ENCODE measurements around the gene ID3.

The ID3 gene

DNA sequence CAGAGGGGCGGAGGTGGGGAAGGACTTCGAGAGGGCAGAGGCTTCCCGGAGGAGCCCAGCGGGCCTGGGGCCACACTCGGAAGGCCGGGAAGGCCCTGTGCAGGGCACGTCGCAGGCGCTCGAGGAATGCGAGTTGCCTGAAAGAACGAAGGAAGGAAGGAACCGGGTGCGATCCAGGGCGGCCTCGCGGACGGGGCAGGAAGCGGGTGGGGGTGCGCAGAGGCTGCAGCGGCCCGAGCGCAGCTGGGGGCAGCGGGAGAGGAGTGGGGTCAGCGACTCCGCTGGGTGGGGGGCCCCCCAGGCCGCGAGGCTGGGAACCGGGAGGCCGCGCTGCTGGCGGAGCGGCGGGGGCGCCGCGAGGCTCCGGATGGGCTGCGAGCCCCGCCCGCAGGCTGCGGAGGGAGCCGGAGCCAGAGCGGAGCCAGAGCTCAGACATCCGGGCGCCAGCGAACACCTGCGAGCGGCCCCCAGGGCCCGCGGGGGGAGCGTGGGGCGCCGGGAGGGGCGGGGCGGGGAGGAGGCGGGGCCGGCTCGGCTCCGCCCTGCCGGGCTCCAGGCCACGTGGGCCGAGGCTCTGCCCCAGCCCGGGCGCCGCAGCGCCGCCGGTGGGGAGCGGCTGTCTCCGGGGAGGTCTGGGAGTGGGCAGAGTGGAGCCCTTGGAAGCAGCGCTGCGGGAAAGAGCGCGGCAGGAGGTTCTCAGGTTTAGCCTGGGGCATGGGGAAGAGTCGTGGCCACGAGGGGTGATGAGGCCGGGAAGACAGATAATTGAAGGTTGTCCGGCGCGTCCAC, 4.6 kb downstream of the ID3 start (continued):
- TF ChIP-seq ZNF19 (tag by site-specific recombination; IDR thresholded peaks at IDR 0.05; ENCODE audit: low read depth) (no peak), ZNF600 (tag by site-specific recombination; IDR thresholded peaks at IDR 0.05) (peak; percentile 70), ZBTB20 (tag by site-specific recombination; IDR thresholded peaks at IDR 0.05) (no peak; the same call in 1 of the 2 replicates), PRDM10 (tag by site-specific recombination; IDR thresholded peaks at IDR 0.05) (peak; percentile 68), ZNF302 (tag by site-specific recombination; IDR thresholded peaks at IDR 0.05; ENCODE audit: low read depth) (no peak), ZNF140 (tag by site-specific recombination; IDR thresholded peaks at IDR 0.05) (no peak), ZNF654 (tag by site-specific recombination; IDR thresholded peaks at IDR 0.05; ENCODE audit: low read depth) (no peak), ZFP41 (tag by site-specific recombination; IDR thresholded peaks at IDR 0.05; ENCODE audit: borderline replicate concordance) (no peak), ZBTB17 (tag by site-specific recombination; IDR thresholded peaks at IDR 0.05) (no peak), ZNF26 (tag by site-specific recombination; IDR thresholded peaks at IDR 0.05) (no peak), ZNF174 (tag by site-specific recombination; IDR thresholded peaks at IDR 0.05) (no peak), ZNF768 (tag by site-specific recombination; IDR thresholded peaks at IDR 0.05) (no peak), ZNF513 (tag by site-specific recombination; IDR thresholded peaks at IDR 0.05) (no peak), ZEB2 (tag by site-specific recombination; IDR thresholded peaks at IDR 0.05) (peak; percentile 59; the same call in 1 of the 2 replicates), ZNF350 (tag by site-specific recombination; IDR thresholded peaks at IDR 0.05) (no peak), ZBTB49 (tag by site-specific recombination; IDR thresholded peaks at IDR 0.05; ENCODE audit: low read depth) (no peak), REPIN1 (tag by site-specific recombination; IDR thresholded peaks at IDR 0.05; ENCODE audit: low read depth) (no peak), ZNF544 (tag by site-specific recombination; IDR thresholded peaks at IDR 0.05) (no peak), ZNF777 (tag by site-specific recombination; IDR thresholded peaks at IDR 0.05; ENCODE audit: borderline replicate concordance) (no peak), TCF7L2 (IDR thresholded peaks at IDR 0.05; ENCODE audit: borderline replicate concordance, low read depth, low read length) (no peak), ZFP3 (tag by site-specific recombination; IDR thresholded peaks at IDR 0.05; ENCODE audit: low read depth) (no peak), BCL11B (tag by site-specific recombination; IDR thresholded peaks at IDR 0.05; ENCODE audit: low read depth) (no peak), KLF1 (tag by site-specific recombination; IDR thresholded peaks at IDR 0.05) (0 out of 2 replicates have a peak, but pooled peaks have one; percentile 34), ZNF585B (tag by site-specific recombination; IDR thresholded peaks at IDR 0.05) (no peak), HOXD13 (CRISPR knock-in tag; IDR thresholded peaks at IDR 0.05; ENCODE audit: borderline replicate concordance) (no peak), ZNF354C (tag by site-specific recombination; IDR thresholded peaks at IDR 0.05; ENCODE audit: borderline replicate concordance, low read depth) (no peak)
- TF ChIP-seq, protein P1, sequence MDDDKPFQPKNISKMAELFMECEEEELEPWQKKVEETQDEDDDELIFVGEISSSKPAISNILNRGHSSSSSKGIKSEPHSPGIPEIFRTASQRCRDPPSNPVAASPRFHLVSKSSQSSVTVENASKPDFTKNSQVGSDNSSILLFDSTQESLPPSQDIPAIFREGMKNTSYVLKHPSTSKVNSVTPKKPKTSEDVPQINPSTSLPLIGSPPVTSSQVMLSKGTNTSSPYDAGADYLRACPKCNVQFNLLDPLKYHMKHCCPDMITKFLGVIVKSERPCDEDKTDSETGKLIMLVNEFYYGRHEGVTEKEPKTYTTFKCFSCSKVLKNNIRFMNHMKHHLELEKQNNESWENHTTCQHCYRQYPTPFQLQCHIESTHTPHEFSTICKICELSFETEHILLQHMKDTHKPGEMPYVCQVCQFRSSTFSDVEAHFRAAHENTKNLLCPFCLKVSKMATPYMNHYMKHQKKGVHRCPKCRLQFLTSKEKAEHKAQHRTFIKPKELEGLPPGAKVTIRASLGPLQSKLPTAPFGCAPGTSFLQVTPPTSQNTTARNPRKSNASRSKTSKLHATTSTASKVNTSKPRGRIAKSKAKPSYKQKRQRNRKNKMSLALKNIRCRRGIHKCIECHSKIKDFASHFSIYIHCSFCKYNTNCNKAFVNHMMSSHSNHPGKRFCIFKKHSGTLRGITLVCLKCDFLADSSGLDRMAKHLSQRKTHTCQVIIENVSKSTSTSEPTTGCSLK (tag by site-specific recombination; IDR thresholded peaks at IDR 0.05) = no peak
- TF ChIP-seq, protein P2, sequence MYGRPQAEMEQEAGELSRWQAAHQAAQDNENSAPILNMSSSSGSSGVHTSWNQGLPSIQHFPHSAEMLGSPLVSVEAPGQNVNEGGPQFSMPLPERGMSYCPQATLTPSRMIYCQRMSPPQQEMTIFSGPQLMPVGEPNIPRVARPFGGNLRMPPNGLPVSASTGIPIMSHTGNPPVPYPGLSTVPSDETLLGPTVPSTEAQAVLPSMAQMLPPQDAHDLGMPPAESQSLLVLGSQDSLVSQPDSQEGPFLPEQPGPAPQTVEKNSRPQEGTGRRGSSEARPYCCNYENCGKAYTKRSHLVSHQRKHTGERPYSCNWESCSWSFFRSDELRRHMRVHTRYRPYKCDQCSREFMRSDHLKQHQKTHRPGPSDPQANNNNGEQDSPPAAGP (tag by site-specific recombination; IDR thresholded peaks at IDR 0.05) = peak; percentile 46

Data from HEK293 (cell line).